Measurements from ENCODE around the gene SPSB3. TPM values are rescaled to one million over a fixed set of nuclear protein-coding genes. Genes with fewer than 3 reads are reported as not detected.

The SPSB3 gene
- total RNA-seq, 3 donors from 2014 or later, result 39.7 to 56.5 (median 52.2) TPM

GRCh38 chr16:1764971-1765370 is 17.4 kb downstream of the SPSB3 start:
- Histone ChIP-seq H3K4me1 (ENCODE audit: low read depth) (peaks cover 6% of the 10 kb centered on the region), H3K4me3 (no peak overlapping the region), H3K9me3 (no peaks in the 10 kb centered on the region), H3K36me3 (ENCODE audit: low read depth) (no peaks in the 10 kb centered on the region)
- no peak for DNase-seq
- ATAC-seq, result no peak
- no peak for TF ChIP-seq CTCF (IDR thresholded peaks at IDR 0.05)
- intact Hi-C loops (cut with DNase I, micrococcal nuclease), result no loop called here

GRCh38 chr16:1763521-1764511 is 18.6 kb downstream of the SPSB3 start:
- peak; percentile 15 for ATAC-seq
- Histone ChIP-seq H3K4me1 (ENCODE audit: low read depth) (no peaks in the 10 kb centered on the region), H3K36me3 (ENCODE audit: low read depth) (no peaks in the 10 kb centered on the region), H3K9me3 (no peaks in the 10 kb centered on the region), H3K4me3 (no peak overlapping the region)
- intact Hi-C loops (cut with DNase I, micrococcal nuclease), result no loop called here
- no peak for TF ChIP-seq CTCF (IDR thresholded peaks at IDR 0.05)
- peak in 1 of 3 donors; percentile 55 for DNase-seq

GRCh38 chr16:1762879-1763520 is 19.4 kb downstream of the SPSB3 start:
- DNase-seq, result peak in 1 of 3 donors; percentile 43
- no peak for TF ChIP-seq CTCF (IDR thresholded peaks at IDR 0.05)
- H3K9me3 ChIP-seq, result no peaks in the 10 kb centered on the region
- ATAC-seq, result no peak
- peaks cover 5% of the 10 kb centered on the region for H3K4me1 ChIP-seq (ENCODE audit: low read depth)
- intact Hi-C loops (cut with DNase I, micrococcal nuclease), result no loop called here
- no peaks in the 10 kb centered on the region for H3K36me3 ChIP-seq (ENCODE audit: low read depth)
- H3K4me3 ChIP-seq, result no peak overlapping the region

DNA sequence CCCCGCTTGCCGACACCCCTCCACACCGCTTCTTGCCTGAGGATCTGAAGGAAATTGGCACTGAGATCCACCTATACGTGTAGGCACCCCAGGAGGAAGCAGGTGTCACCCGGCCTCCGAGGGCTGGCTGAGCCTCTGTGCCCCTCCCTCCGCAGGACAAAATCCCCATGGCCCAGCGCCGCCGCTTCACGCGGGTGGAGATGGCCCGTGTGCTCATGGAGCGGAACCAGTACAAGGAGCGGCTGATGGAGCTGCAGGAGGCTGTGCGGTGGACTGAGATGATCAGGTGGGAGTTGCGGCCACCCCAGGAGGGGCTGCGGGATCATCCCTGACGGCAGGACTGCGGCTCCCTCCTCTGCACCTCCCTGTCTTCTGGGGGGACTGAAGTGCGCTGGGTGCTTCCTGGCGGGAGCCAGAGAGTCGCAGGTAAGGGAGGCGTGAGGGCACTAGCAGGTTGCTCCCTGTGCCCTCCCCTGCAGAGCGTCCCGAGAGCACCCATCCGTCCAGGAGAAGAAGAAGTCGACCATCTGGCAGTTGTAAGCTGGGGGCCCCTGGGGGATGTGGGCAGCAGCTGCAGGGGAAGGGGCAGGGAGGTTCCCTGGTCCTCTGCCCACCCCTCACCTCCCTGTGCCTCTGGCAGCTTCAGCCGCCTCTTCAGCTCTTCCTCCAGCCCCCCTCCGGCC is 20.0 kb downstream of the SPSB3 start:
- Histone ChIP-seq H3K9me3 (no peaks in the 10 kb centered on the region), H3K36me3 (ENCODE audit: low read depth) (no peaks in the 10 kb centered on the region), H3K4me1 (ENCODE audit: low read depth) (peaks cover 11% of the 10 kb centered on the region), H3K4me3 (no peak overlapping the region)
- no peak for TF ChIP-seq CTCF (IDR thresholded peaks at IDR 0.05)
- ATAC-seq (no peak), DNase-seq (no peak)
- intact Hi-C loops (cut with DNase I, micrococcal nuclease), result no loop called here

DNA sequence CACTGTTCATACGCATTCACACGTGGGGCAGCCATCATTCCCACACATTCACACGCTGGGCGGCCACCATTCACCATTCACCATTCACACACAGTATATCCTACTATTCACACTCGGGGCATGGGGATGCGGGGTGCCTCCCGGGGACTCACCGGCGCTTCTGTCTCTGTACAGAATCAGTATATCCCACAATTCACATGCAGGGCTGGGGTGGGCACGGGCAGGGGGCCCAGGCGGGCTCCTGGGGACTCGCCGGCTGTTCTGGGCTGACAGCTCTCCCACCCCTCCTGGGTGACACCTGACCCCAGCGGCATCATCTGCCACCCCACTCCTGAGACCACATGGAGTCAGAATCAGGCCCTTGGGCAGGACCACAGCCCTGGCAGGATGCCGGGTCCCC is 20.6 kb downstream of the SPSB3 start:
- no peak for ATAC-seq
- intact Hi-C loops (cut with DNase I, micrococcal nuclease), result no loop called here
- no peaks in the 10 kb centered on the region for H3K36me3 ChIP-seq (ENCODE audit: low read depth)

More for the DNA sequence above, 20.6 kb downstream of the SPSB3 start:
- peaks cover 17% of the 10 kb centered on the region for H3K4me1 ChIP-seq (ENCODE audit: low read depth)
- no peak overlapping the region for H3K4me3 ChIP-seq
- DNase-seq, result no peak
- no peak for TF ChIP-seq CTCF (IDR thresholded peaks at IDR 0.05)
- no peaks in the 10 kb centered on the region for H3K9me3 ChIP-seq

Measured in mucosa of descending colon (tissue), 3 donors.